HepG2 (cell line): Measurements from ENCODE around the gene TREH. TPM values are rescaled to one million over a fixed set of nuclear protein-coding genes. Genes with fewer than 3 reads are reported as not detected.

Experiments
- ATAC-seq: fragments of 200-7000 bp; cut with Tn5 transposase; 3 replicates; pipeline ENCODE4 v1.9.1; 2020; ENCODE audit warnings: mild to moderate bottlenecking, moderate library complexity
- BruUV-seq: library from RNA; stranded (reverse); fragments of 400-500 nt; replicated peaks from 2 replicates; lab custom pipeline; 2021; lab: Mats Ljungman, UMichigan
- CTCF ChIA-PET: fragments of 300-600 bp; formaldehyde crosslinking; extraction: SDS; loops from one replicate; lab custom pipeline; 2021; ENCODE audit warnings: low total read pairs, inconsistent platforms, low intra/inter-chr PET ratio; lab: Yijun Ruan, JAX
- POLR2A ChIA-PET: fragments of 350-600 bp; sonication (Branson Sonifier 250); formaldehyde crosslinking; loops from one replicate; lab custom pipeline; 2020; ENCODE audit warnings: antibody characterized with exemption, inconsistent platforms; lab: Yijun Ruan, JAX
- DNase-seq: peaks from one replicate; pipeline ENCODE4 v3.0.0-alpha.2; 2015; ENCODE audit warnings: low spot score
- FAIRE-seq: peaks from 3 replicates; lab custom pipeline; 2011; peaks lifted over from hg19 to GRCh38; lab: Jason Lieb, UNC
- H2AFZ ChIP-seq: one replicate; pipeline ENCODE4 v1.6.1; 2011; ENCODE audit warnings: low read length, inconsistent platforms
- H3K27ac ChIP-seq: fragments of 300-600 bp; 3 replicates; pipeline ENCODE4 v1.8.0; 2011; ENCODE audit warnings: mixed run types, mild to moderate bottlenecking, mixed read lengths, low read length, inconsistent platforms; ENCODE audit not compliant: insufficient read depth; ENCODE audit errors: extremely low read length
- H3K27me3 ChIP-seq, 2 experiments: fragments of 200-600 bp in 1 of 2; 2 replicates in 1 of 2; 3 replicates in 1 of 2; pipeline versions ENCODE4 v1.6.0 to v1.8.0; 2011; ENCODE audit warnings: low read length in 2 of 2, mild to moderate bottlenecking in 2 of 2, moderate library complexity in 2 of 2, inconsistent platforms in 1 of 2; ENCODE audit not compliant: insufficient read depth in 2 of 2, control insufficient read depth in 1 of 2
- H3K36me3 ChIP-seq, 2 experiments: fragments of 200-600 bp in 1 of 2; replicated peaks in 1 of 2; 2 replicates in 1 of 2; 3 replicates in 1 of 2; pipeline versions ENCODE4 v1.5.1 to v1.8.0; 2011; ENCODE audit warnings: low read length in 2 of 2, inconsistent platforms in 1 of 2; ENCODE audit not compliant: insufficient read depth in 2 of 2, control insufficient read depth in 1 of 2
- H3K4me1 ChIP-seq: 2 replicates; pipeline ENCODE4 v1.5.1; 2012; ENCODE audit warnings: low read length, inconsistent platforms; ENCODE audit not compliant: insufficient read depth
- H3K4me2 ChIP-seq: 2 replicates; pipeline ENCODE4 v1.6.0; 2011; ENCODE audit warnings: low read depth, low read length, inconsistent platforms
- H3K4me3 ChIP-seq, 3 experiments: fragments of 200-600 bp in 1 of 3; sonication (generic), shearing (Covaris generic) in 1 of 3; replicated peaks in 1 of 3; 2 replicates each; pipeline ENCODE4 v1.5.1; 2011 to 2016; ENCODE audit warnings: low read length in 3 of 3, inconsistent platforms in 2 of 3, low read depth in 2 of 3, mild to moderate bottlenecking in 2 of 3, control low read depth in 1 of 3, mixed read lengths in 1 of 3; ENCODE audit not compliant: insufficient read depth in 1 of 3
- H3K79me2 ChIP-seq: one replicate; pipeline ENCODE4 v1.6.1; 2011; ENCODE audit warnings: low read length, inconsistent platforms; ENCODE audit not compliant: insufficient read depth
- H3K9ac ChIP-seq: 2 replicates; pipeline ENCODE4 v1.6.0; 2011; ENCODE audit warnings: mild to moderate bottlenecking, low read depth, low read length, inconsistent platforms; ENCODE audit not compliant: insufficient read depth
- H3K9me3 ChIP-seq: 2 replicates; pipeline ENCODE4 v1.5.1; 2012; ENCODE audit warnings: mild to moderate bottlenecking, low read length
- H4K20me1 ChIP-seq: 2 replicates; pipeline ENCODE4 v1.6.0; 2011; ENCODE audit warnings: inconsistent platforms, mild to moderate bottlenecking, low read length, moderate library complexity; ENCODE audit not compliant: insufficient read depth
- BCL6 ChIP-seq: IDR thresholded peaks from 2 replicates; pipeline ENCODE4 v1.6.1; 2016; ENCODE audit warnings: missing genetic modification reagents, missing compliant biosample characterization
- BHLHE40 ChIP-seq: IDR thresholded peaks from 2 replicates; pipeline ENCODE4 v1.6.1; 2011; ENCODE audit warnings: low read length, improper control_type of control experiment
- CSRNP2 ChIP-seq: sonication (generic); formaldehyde crosslinking; conservative IDR thresholded peaks from 2 replicates; pipeline ENCODE4 v1.8.0; 2022; ENCODE audit warnings: low read depth, missing genetic modification reagents
- CTCF ChIP-seq: sonication (generic); formaldehyde crosslinking; IDR thresholded peaks from 2 replicates; pipeline ENCODE4 v1.5.0; 2020; ENCODE audit warnings: mild to moderate bottlenecking, missing genetic modification reagents, moderate library complexity
- HNRNPH1 ChIP-seq: fragments of 200-400 bp; formaldehyde crosslinking; optimal IDR thresholded peaks from 2 replicates; pipeline ENCODE3; 2017; ENCODE audit warnings: mild to moderate bottlenecking, low read depth, low read length
- HOXA5 ChIP-seq: sonication (generic); formaldehyde crosslinking; IDR thresholded peaks from 2 replicates; pipeline ENCODE4 v1.4.0; 2020; ENCODE audit warnings: missing genetic modification reagents
- KLF11 ChIP-seq: IDR thresholded peaks from 2 replicates; pipeline ENCODE4 v1.6.1; 2016; ENCODE audit warnings: missing compliant biosample characterization
- MAFF ChIP-seq: IDR thresholded peaks from 2 replicates; pipeline ENCODE4 v1.6.1; 2011; ENCODE audit warnings: low read depth, low read length, improper control_type of control experiment
- SNAI1 ChIP-seq: sonication (generic); formaldehyde crosslinking; IDR thresholded peaks from 2 replicates; pipeline ENCODE4 v1.5.0; 2020; ENCODE audit warnings: mild to moderate bottlenecking, missing genetic modification reagents, borderline replicate concordance
- U2AF2 ChIP-seq: fragments of 200-400 bp; formaldehyde crosslinking; IDR thresholded peaks from 2 replicates; pipeline ENCODE4 v1.6.1; 2017; ENCODE audit warnings: low read depth, mild to moderate bottlenecking, low read length
- ZBTB7B ChIP-seq: sonication (generic); formaldehyde crosslinking; IDR thresholded peaks from 2 replicates; pipeline ENCODE4 v1.4.0; 2020; ENCODE audit warnings: missing genetic modification reagents
- ZHX2 ChIP-seq, 2 experiments: sonication (generic) in 1 of 2; formaldehyde crosslinking in 1 of 2; IDR thresholded peaks; 2 replicates each; pipeline versions ENCODE4 v1.6.1 to v1.9.0; 2014 to 2022; ENCODE audit warnings: antibody characterized with exemption in 1 of 2, borderline replicate concordance in 1 of 2, inconsistent platforms in 1 of 2, low read depth in 1 of 2, missing genetic modification reagents in 1 of 2
- ZNF264 ChIP-seq: sonication (generic); formaldehyde crosslinking; IDR thresholded peaks from 2 replicates; pipeline ENCODE4 v1.4.0; 2020; ENCODE audit warnings: missing genetic modification reagents
- WGBS: methylation state at CpG from one replicate; pipeline ENCODE4 v1.1.6; 2017; ENCODE audit warnings: low lambda C conversion rate; 5-methylcytosine and 5-hydroxymethylcytosine counted together
- in situ Hi-C: cut with HindIII; loops from 2 replicates; pipeline ENCODE4 v1.10.0; 2017; ENCODE audit warnings: low pct_unique_long_range_greater_than_20kb; ENCODE audit not compliant: extremely low pct_ligation_motif_present
- intact Hi-C: fragments of 100-400 bp; cut with micrococcal nuclease; formaldehyde crosslinking; loops from one replicate; pipeline ENCODE4 v1.10.0; 2022; ENCODE audit not compliant: unreplicated experiment
- polyA plus RNA-seq, 8 experiments: library from polyadenylated mRNA; depleted of rRNA in 3 of 8; stranded (reverse) in 7 of 8; unstranded in 1 of 8; fragments of >200 nt; fragmentation: Illumina TruSeq in 4 of 8; extraction: Trizol in 4 of 8; gene quantifications; 2 replicates each; pipeline versions ENCODE4 v1.2.1 to v1.2.3, GENCODE V29; 2011 to 2016; ENCODE audit warnings: low read depth in 4 of 8, missing spikeins in 1 of 8, mixed read lengths in 1 of 8; ENCODE audit not compliant: insufficient read depth in 1 of 8
- total RNA-seq, 5 experiments: library from RNA; depleted of rRNA; stranded (reverse); fragments of >200 nt; fragmentation: Illumina TruSeq; extraction: Trizol; gene quantifications; 2 replicates each; pipeline ENCODE4 v1.2.3, GENCODE V29; 2016; ENCODE audit warnings: low read depth in 1 of 5

Gene TREH
- total and polyA plus RNA-seq, 2 of the 13 experiments (the other 11 are each of a cell fraction or from before 2014, with no cell fraction given), result 0.53 to 0.86 TPM

GRCh38 chr11:118646393-118646792, 33.1 kb downstream of the TREH start:
- peaks cover 19 to 50% of the 10 kb centered on the region in 2 experiments; a peak in 4 of 5 replicates for H3K36me3 ChIP-seq
- H3K9ac ChIP-seq, result no peak overlapping the region
- WGBS, result 100% methylated on average over 3 of the region's 3 CpGs
- H2AFZ ChIP-seq, result no peak overlapping the region
- no peak overlapping the region for H3K4me2 ChIP-seq
- no peak overlapping the region for H3K27ac ChIP-seq
- ATAC-seq, result no peak
- ChIA-PET CTCF (no interaction called here), POLR2A (interaction anchor here (1.2 kb wide), 1 partner anchor 26 kb away, joined by 3 read pairs; no protein-coding TSS in a partner anchor)
- BruUV-seq, result no TSS peak
- H3K27me3 ChIP-seq, result no peaks in the 10 kb centered on the region
- intact Hi-C loops (no loop called here), in situ Hi-C loops (no loop called here)
- no peaks in the 10 kb centered on the region for H3K79me2 ChIP-seq
- FAIRE-seq, result no peak
- DNase-seq, result no peak
- no peaks in the 10 kb centered on the region for H4K20me1 ChIP-seq
- H3K4me3 ChIP-seq, result no peak overlapping the region
- H3K4me1 ChIP-seq, result peaks cover 22% of the 10 kb centered on the region
- no peaks in the 10 kb centered on the region for H3K9me3 ChIP-seq
- TF ChIP-seq CSRNP2 (CRISPR knock-in tag), result no peak
- TF ChIP-seq ZNF264 (CRISPR knock-in tag), result no peak
- no peak for TF ChIP-seq BHLHE40
- TF ChIP-seq ZHX2 (IDR thresholded peaks at IDR 0.05; ENCODE audit: low read depth), result no peak
- TF ChIP-seq ZHX2 (CRISPR knock-in tag; IDR thresholded peaks at IDR 0.05; ENCODE audit: borderline replicate concordance), result no peak
- TF ChIP-seq KLF11 (CRISPR knock-in tag), result no peak
- TF ChIP-seq U2AF2, result no peak
- no peak for TF ChIP-seq MAFF
- no peak for TF ChIP-seq ZBTB7B (CRISPR knock-in tag)
- no peak for TF ChIP-seq BCL6 (CRISPR knock-in tag)
- TF ChIP-seq HNRNPH1, result no peak
- no peak for TF ChIP-seq SNAI1 (CRISPR knock-in tag)
- TF ChIP-seq HOXA5 (CRISPR knock-in tag), result no peak
- no peak for TF ChIP-seq CTCF (CRISPR knock-in tag)
